DOHH2 (cell line): ENCODE measurements around the gene GMDS.

Experiments used
- H3F3A ChIP-seq: fragments of 200-600 bp; sonication (generic), shearing (Covaris generic); 2 replicates; pipeline ENCODE4 v1.6.0; 2016; ENCODE audit warnings: antibody characterized with exemption, mild to moderate bottlenecking; ENCODE audit not compliant: control insufficient read depth, insufficient read depth
- H3K27ac ChIP-seq: fragments of 200-600 bp; sonication (generic); 2 replicates; pipeline ENCODE4 v1.5.1; 2014; ENCODE audit warnings: low read depth, mild to moderate bottlenecking, low read length, moderate library complexity
- H3K27me3 ChIP-seq: fragments of 200-600 bp; sonication (generic); 2 replicates; pipeline ENCODE4 v1.6.1; 2014; ENCODE audit warnings: mild to moderate bottlenecking, low read length, mixed read lengths; ENCODE audit not compliant: control insufficient read depth
- H3K36me3 ChIP-seq: fragments of 200-600 bp; sonication (generic); 2 replicates; pipeline ENCODE4 v1.6.1; 2014; ENCODE audit warnings: mild to moderate bottlenecking, low read length, moderate library complexity, mixed read lengths; ENCODE audit not compliant: control insufficient read depth
- H3K4me1 ChIP-seq: fragments of 200-600 bp; sonication (generic); 2 replicates; pipeline ENCODE4 v1.6.1; 2014; ENCODE audit warnings: mild to moderate bottlenecking, low read length, mixed read lengths; ENCODE audit not compliant: control insufficient read depth
- H3K4me2 ChIP-seq: fragments of 200-600 bp; sonication (generic); 2 replicates; pipeline ENCODE4 v1.6.0; 2014; ENCODE audit warnings: mild to moderate bottlenecking, low read length, moderate library complexity
- H3K4me3 ChIP-seq: fragments of 200-600 bp; sonication (generic); 2 replicates; pipeline ENCODE4 v1.5.1; 2014; ENCODE audit warnings: mild to moderate bottlenecking, low read length, mixed read lengths
- H3K79me2 ChIP-seq: fragments of 200-600 bp; sonication (generic); 2 replicates; pipeline ENCODE4 v1.6.1; 2014; ENCODE audit warnings: mild to moderate bottlenecking, low read length, mixed read lengths; ENCODE audit not compliant: control insufficient read depth
- H3K9me2 ChIP-seq: fragments of 200-600 bp; sonication (generic); replicated peaks from 2 replicates; pipeline ENCODE4 v1.6.1; 2014; ENCODE audit warnings: mild to moderate bottlenecking, low read length, mixed read lengths; ENCODE audit not compliant: control insufficient read depth
- H3K9me3 ChIP-seq: fragments of 200-600 bp; sonication (generic); 2 replicates; pipeline ENCODE4 v1.6.1; 2014; ENCODE audit warnings: antibody characterized with exemption, low read length, mixed read lengths; ENCODE audit not compliant: control insufficient read depth, insufficient read depth
- H4K20me1 ChIP-seq: fragments of 200-600 bp; sonication (generic); 2 replicates; pipeline ENCODE4 v1.6.0; 2014; ENCODE audit warnings: low read depth, mild to moderate bottlenecking, antibody characterized with exemption, low read length, moderate library complexity; ENCODE audit not compliant: control insufficient read depth, insufficient read depth
- EZH2phosphoT487 ChIP-seq: fragments of 200-600 bp; sonication (generic); IDR thresholded peaks from 2 replicates; pipeline ENCODE4 v1.6.1; 2017; ENCODE audit warnings: borderline replicate concordance, mild to moderate bottlenecking, antibody characterized with exemption, low read length, moderate library complexity, mixed read lengths
- TF ChIP-seq, protein P1 (sequence below): fragments of 200-600 bp; sonication (generic); IDR thresholded peaks from one replicate; pipeline ENCODE4 v1.5.1; 2014; ENCODE audit warnings: antibody characterized with exemption, mild to moderate bottlenecking, low read depth, low read length; ENCODE audit not compliant: poor library complexity, severe bottlenecking

Gene GMDS

GRCh38 chr6:2134554-2134953, 110.9 kb downstream of the GMDS start:
- Histone ChIP-seq H3K9me2 (no peaks in the 10 kb centered on the region), H3F3A (no peaks in the 10 kb centered on the region), H3K4me2 (no peak overlapping the region), H4K20me1 (0 out of 2 replicates have a peak, but pooled peaks cover 4% of the 10 kb centered on the region), H3K36me3 (no peaks in the 10 kb centered on the region), H3K27ac (no peak overlapping the region), H3K27me3 (no peaks in the 10 kb centered on the region), H3K9me3 (no peaks in the 10 kb centered on the region), H3K4me1 (no peaks in the 10 kb centered on the region), H3K79me2 (no peaks in the 10 kb centered on the region), H3K4me3 (no peak overlapping the region)
- TF ChIP-seq, protein P1, sequence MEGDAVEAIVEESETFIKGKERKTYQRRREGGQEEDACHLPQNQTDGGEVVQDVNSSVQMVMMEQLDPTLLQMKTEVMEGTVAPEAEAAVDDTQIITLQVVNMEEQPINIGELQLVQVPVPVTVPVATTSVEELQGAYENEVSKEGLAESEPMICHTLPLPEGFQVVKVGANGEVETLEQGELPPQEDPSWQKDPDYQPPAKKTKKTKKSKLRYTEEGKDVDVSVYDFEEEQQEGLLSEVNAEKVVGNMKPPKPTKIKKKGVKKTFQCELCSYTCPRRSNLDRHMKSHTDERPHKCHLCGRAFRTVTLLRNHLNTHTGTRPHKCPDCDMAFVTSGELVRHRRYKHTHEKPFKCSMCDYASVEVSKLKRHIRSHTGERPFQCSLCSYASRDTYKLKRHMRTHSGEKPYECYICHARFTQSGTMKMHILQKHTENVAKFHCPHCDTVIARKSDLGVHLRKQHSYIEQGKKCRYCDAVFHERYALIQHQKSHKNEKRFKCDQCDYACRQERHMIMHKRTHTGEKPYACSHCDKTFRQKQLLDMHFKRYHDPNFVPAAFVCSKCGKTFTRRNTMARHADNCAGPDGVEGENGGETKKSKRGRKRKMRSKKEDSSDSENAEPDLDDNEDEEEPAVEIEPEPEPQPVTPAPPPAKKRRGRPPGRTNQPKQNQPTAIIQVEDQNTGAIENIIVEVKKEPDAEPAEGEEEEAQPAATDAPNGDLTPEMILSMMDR = no peak
- TF ChIP-seq EZH2phosphoT487 = no peak

- Histone ChIP-seq H3K4me2 (no peak overlapping the region), H3K4me1 (no peaks in the 10 kb centered on the region), H4K20me1 (0 out of 2 replicates have a peak, but pooled peaks cover 7% of the 10 kb centered on the region), H3K4me3 (no peak overlapping the region), H3K27me3 (no peaks in the 10 kb centered on the region), H3K36me3 (no peaks in the 10 kb centered on the region), H3K27ac (no peak overlapping the region), H3K79me2 (no peaks in the 10 kb centered on the region), H3K9me3 (no peaks in the 10 kb centered on the region), H3K9me2 (no peaks in the 10 kb centered on the region), H3F3A (no peaks in the 10 kb centered on the region)
- no peak for TF ChIP-seq EZH2phosphoT487
- TF ChIP-seq, protein P1 = no peak
These were observed 111.6 kb downstream of the GMDS start for GRCh38 chr6:2133716-2134310.

DNA sequence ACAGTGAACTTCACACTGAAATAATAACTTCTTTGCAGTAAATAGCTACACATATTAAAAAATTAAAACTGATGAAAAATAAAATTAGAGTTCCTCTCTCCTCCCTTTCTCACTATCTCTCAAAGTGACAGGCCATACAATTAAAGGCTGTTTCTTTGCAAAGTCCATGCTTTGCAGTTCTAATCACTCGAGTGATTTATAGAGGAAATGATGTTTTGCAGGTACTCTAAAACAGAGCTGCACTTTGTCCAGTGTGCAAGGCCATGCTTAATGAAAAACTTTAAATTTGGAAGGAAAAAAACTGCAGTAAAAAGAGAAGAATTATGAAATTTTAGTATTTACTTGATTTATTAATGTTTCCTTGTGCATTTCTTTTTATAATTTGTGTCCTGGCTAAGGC, 112.5 kb downstream of the GMDS start:
- Histone ChIP-seq H3K4me1 (no peaks in the 10 kb centered on the region), H3K4me2 (no peak overlapping the region), H3K9me2 (no peaks in the 10 kb centered on the region), H4K20me1 (0 out of 2 replicates have a peak, but pooled peaks cover 7% of the 10 kb centered on the region), H3K27ac (no peak overlapping the region), H3K9me3 (no peaks in the 10 kb centered on the region), H3F3A (no peaks in the 10 kb centered on the region), H3K27me3 (no peaks in the 10 kb centered on the region), H3K79me2 (no peaks in the 10 kb centered on the region), H3K36me3 (no peaks in the 10 kb centered on the region), H3K4me3 (no peak overlapping the region)
- TF ChIP-seq, protein P1 = no peak
- TF ChIP-seq EZH2phosphoT487 = no peak
